ENCODE measurements around the gene SLC7A7. TPM values are rescaled to one million over a fixed set of nuclear protein-coding genes. Genes with fewer than 3 reads are reported as not detected.

SLC7A7 gene
- total and polyA plus RNA-seq, 2 of the 13 experiments (the other 11 are each of a cell fraction or from before 2014, with no cell fraction given), result 0.13 to 0.63 TPM

- TF ChIP-seq POGK (CRISPR knock-in tag; conservative IDR thresholded peaks at IDR 0.05) (no peak; the same call in 1 of the 2 replicates), ZNF441 (CRISPR knock-in tag; IDR thresholded peaks at IDR 0.05; ENCODE audit: borderline replicate concordance) (no peak), STAT5B (CRISPR knock-in tag; IDR thresholded peaks at IDR 0.05) (no peak), ZNF770 (CRISPR knock-in tag; IDR thresholded peaks at IDR 0.05) (no peak), ATRX (CRISPR knock-in tag; IDR thresholded peaks at IDR 0.05; ENCODE audit: borderline replicate concordance) (0 out of 2 replicates have a peak, but pooled peaks have one; percentile 47), NONO (IDR thresholded peaks at IDR 0.05) (no peak), NONO (CRISPR knock-in tag; conservative IDR thresholded peaks at IDR 0.05) (no peak), RBM22 (optimal IDR thresholded peaks at IDR 0.05; ENCODE audit: low read length) (no peak), TOE1 (CRISPR knock-in tag; IDR thresholded peaks at IDR 0.05) (no peak), ARID2 (CRISPR knock-in tag; IDR thresholded peaks at IDR 0.05; ENCODE audit: borderline replicate concordance) (0 out of 2 replicates have a peak, but pooled peaks have one; percentile 15), ZNF563 (CRISPR knock-in tag; IDR thresholded peaks at IDR 0.05) (no peak), MATR3 (CRISPR knock-in tag; IDR thresholded peaks at IDR 0.05) (no peak), REL (CRISPR knock-in tag; conservative IDR thresholded peaks at IDR 0.05) (no peak), KDM5B (CRISPR knock-in tag; IDR thresholded peaks at IDR 0.05; ENCODE audit: borderline replicate concordance) (no peak), SSRP1 (CRISPR knock-in tag; IDR thresholded peaks at IDR 0.05) (0 out of 2 replicates have a peak, but pooled peaks have one; percentile 81), ZBTB7A (CRISPR knock-in tag; IDR thresholded peaks at IDR 0.05) (no peak; the same call in 1 of the 2 replicates), AKAP8 (CRISPR knock-in tag; IDR thresholded peaks at IDR 0.05) (no peak), ZNF530 (CRISPR knock-in tag; IDR thresholded peaks at IDR 0.05; ENCODE audit: low read depth) (no peak), EP300 (IDR thresholded peaks at IDR 0.05; ENCODE audit: low read depth in 2 of 2, low read length in 2 of 2) (peak in 1 of 2 experiments; percentile 32; a peak in 1 of 4 replicates), EP300 (CRISPR knock-in tag; IDR thresholded peaks at IDR 0.05; ENCODE audit: borderline replicate concordance) (no peak), ZFX (CRISPR knock-in tag; IDR thresholded peaks at IDR 0.05; ENCODE audit: low read depth) (no peak)
- TF ChIP-seq, protein P1, sequence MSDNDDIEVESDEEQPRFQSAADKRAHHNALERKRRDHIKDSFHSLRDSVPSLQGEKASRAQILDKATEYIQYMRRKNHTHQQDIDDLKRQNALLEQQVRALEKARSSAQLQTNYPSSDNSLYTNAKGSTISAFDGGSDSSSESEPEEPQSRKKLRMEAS (IDR thresholded peaks at IDR 0.05), result no peak; the same call in 1 of the 2 replicates
- TF ChIP-seq, protein P2, sequence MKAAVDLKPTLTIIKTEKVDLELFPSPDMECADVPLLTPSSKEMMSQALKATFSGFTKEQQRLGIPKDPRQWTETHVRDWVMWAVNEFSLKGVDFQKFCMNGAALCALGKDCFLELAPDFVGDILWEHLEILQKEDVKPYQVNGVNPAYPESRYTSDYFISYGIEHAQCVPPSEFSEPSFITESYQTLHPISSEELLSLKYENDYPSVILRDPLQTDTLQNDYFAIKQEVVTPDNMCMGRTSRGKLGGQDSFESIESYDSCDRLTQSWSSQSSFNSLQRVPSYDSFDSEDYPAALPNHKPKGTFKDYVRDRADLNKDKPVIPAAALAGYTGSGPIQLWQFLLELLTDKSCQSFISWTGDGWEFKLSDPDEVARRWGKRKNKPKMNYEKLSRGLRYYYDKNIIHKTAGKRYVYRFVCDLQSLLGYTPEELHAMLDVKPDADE (CRISPR knock-in tag; IDR thresholded peaks at IDR 0.05), result no peak
These were observed 19.0 kb downstream of the SLC7A7 start (continued) for GRCh38 chr14:22796087-22796707.

Measured in HepG2 (cell line).